Measurements from ENCODE around the gene ANKRD12. TPM values are rescaled to one million over a fixed set of nuclear protein-coding genes. Genes with fewer than 3 reads are reported as not detected.
A peak's percentile ranks its signal among the peaks of the same experiment; 100 is the strongest.

ANKRD12 gene
- total and polyA plus RNA-seq, 12 donors: 14.1 to 91.2 (median 36.5) TPM

DNA sequence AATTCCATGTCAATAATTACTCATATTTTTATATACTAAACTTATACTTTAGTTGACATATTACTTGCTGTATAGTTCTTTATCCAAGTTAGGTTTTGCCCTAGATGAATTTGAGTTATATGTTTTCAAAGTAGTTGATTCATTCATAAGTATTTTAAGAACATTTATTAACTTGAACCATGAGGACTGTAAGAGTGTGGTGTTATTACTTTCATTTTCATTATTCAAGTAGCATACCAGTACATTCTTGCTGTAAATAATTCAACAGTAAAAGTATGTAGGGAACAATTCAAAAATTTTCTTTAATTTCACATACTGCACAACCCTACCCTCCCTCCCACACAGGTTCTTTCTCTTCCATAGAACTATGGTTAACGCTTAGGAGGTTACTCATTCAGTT, 75.4 kb downstream of the ANKRD12 start:
- Histone ChIP-seq H3K4me1 (replicated peaks in 1 of 2) (peaks cover 9 to 32% of the 10 kb centered on the region in 2 donors), H3K27me3 (no peaks in the 10 kb centered on the region), H3K9me3 (replicated peaks in 1 of 3) (no peaks in the 10 kb centered on the region), H3K36me3 (replicated peaks in 1 of 2) (peaks cover 0 to 9% of the 10 kb centered on the region in 2 donors), H3K27ac (no peak overlapping the region), H3K4me3 (no peak overlapping the region)
- no peak for DNase-seq
- 89 to 95% (median 94%) methylated on average over 1 of the region's 1 CpG for WGBS, 4 donors
- TF ChIP-seq CTCF (IDR thresholded peaks at IDR 0.05) (no peak), POLR2A (IDR thresholded peaks at IDR 0.05) (no peak)
- intact Hi-C loops (cut with DNase I): no loop called here

GRCh38 chr18:9215221-9215933, 78.8 kb downstream of the ANKRD12 start:
- intact Hi-C loops (cut with DNase I): no loop called here
- Histone ChIP-seq H3K36me3 (replicated peaks in 1 of 2) (peaks cover 0 to 9% of the 10 kb centered on the region in 2 donors), H3K4me3 (no peak overlapping the region), H3K27me3 (no peaks in the 10 kb centered on the region), H3K27ac (no peak overlapping the region), H3K4me1 (replicated peaks in 1 of 2) (peaks cover 5 to 28% of the 10 kb centered on the region in 2 donors), H3K9me3 (replicated peaks in 1 of 3) (no peaks in the 10 kb centered on the region)
- no peak for DNase-seq
- 78 to 88% (median 80%) methylated on average over 6 of the region's 6 CpGs for WGBS, 4 donors
- TF ChIP-seq POLR2A (IDR thresholded peaks at IDR 0.05): no peak
- no peak for TF ChIP-seq CTCF (IDR thresholded peaks at IDR 0.05)

- Histone ChIP-seq H3K4me1 (replicated peaks in 1 of 2) (peaks cover 5 to 17% of the 10 kb centered on the region in 2 donors), H3K36me3 (replicated peaks in 1 of 2) (peaks cover 0 to 9% of the 10 kb centered on the region in 2 donors), H3K9me3 (replicated peaks in 1 of 3) (no peaks in the 10 kb centered on the region), H3K4me3 (no peak overlapping the region), H3K27me3 (no peaks in the 10 kb centered on the region), H3K27ac (no peak overlapping the region)
- no peak for DNase-seq
- no peak for TF ChIP-seq POLR2A (IDR thresholded peaks at IDR 0.05)
- no peak for TF ChIP-seq CTCF (IDR thresholded peaks at IDR 0.05)
- intact Hi-C loops (cut with DNase I): no loop called here
- WGBS, 4 donors: 96 to 99% (median 97%) methylated on average over 3 of the region's 3 CpGs
These were observed 79.9 kb downstream of the ANKRD12 start for GRCh38 chr18:9216459-9216858.

DNA sequence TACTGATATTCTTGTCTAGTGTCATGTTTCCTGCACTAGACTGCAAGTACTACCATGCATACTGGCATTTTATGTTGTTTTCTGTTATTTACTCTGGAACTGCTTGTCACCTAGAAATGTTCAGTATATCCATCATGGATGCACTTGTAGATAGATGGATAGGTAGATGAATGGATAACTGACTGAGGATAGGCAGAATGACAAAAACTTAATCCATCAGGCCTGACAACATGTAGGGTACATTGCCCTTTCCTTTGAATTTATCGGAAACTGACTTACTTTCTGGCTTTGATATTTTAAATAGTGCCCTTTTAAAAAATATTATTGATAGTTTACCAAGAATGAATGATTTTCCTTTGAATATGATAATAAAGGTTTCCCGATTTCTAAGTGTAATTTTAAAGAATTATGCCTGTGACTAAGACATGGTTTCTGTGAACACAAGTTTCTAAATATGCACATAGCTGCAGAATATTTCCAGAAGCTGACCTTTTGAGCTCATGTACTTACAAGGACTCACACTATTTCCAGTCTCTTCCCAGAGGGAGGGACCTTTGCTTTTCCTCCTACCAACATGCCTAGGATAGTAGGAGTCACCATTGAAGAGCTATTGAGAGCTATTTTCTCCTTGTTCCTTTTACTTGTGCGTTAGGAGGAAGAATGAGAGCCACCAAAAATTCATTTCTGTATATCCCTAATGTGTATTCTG, 81.3 kb downstream of the ANKRD12 start:
- TF ChIP-seq CTCF (IDR thresholded peaks at IDR 0.05) (no peak), POLR2A (IDR thresholded peaks at IDR 0.05) (no peak)
- intact Hi-C loops (cut with DNase I): no loop called here
- WGBS, 4 donors: 68 to 71% (median 69%) methylated on average over 3 of the region's 3 CpGs
- peaks cover 0 to 17% of the 10 kb centered on the region in 2 donors for H3K36me3 ChIP-seq (replicated peaks in 1 of 2)
- no peaks in the 10 kb centered on the region for H3K9me3 ChIP-seq (replicated peaks in 1 of 3)
- no peaks in the 10 kb centered on the region for H3K27me3 ChIP-seq
- H3K4me3 ChIP-seq: no peak overlapping the region
- H3K4me1 ChIP-seq (replicated peaks in 1 of 2): peaks cover 0 to 12% of the 10 kb centered on the region in 2 donors
- peak in 1 of 7 donors; percentile 24 for DNase-seq
- H3K27ac ChIP-seq: no peak overlapping the region
